GM12872 (cell line): ENCODE measurements around the gene PHACTR1.

Experiments used
- TF ChIP-seq, protein P1 (sequence below): IDR thresholded peaks from 3 replicates; pipeline ENCODE4 v1.5.1; 2011; ENCODE audit warnings: low read depth, mild to moderate bottlenecking, low read length, moderate library complexity; ENCODE audit not compliant: insufficient read depth

PHACTR1 gene

GRCh38 chr6:12785301-12785700, 68.7 kb downstream of the PHACTR1 start:
- TF ChIP-seq, protein P1, sequence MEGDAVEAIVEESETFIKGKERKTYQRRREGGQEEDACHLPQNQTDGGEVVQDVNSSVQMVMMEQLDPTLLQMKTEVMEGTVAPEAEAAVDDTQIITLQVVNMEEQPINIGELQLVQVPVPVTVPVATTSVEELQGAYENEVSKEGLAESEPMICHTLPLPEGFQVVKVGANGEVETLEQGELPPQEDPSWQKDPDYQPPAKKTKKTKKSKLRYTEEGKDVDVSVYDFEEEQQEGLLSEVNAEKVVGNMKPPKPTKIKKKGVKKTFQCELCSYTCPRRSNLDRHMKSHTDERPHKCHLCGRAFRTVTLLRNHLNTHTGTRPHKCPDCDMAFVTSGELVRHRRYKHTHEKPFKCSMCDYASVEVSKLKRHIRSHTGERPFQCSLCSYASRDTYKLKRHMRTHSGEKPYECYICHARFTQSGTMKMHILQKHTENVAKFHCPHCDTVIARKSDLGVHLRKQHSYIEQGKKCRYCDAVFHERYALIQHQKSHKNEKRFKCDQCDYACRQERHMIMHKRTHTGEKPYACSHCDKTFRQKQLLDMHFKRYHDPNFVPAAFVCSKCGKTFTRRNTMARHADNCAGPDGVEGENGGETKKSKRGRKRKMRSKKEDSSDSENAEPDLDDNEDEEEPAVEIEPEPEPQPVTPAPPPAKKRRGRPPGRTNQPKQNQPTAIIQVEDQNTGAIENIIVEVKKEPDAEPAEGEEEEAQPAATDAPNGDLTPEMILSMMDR, result no peak

- TF ChIP-seq, protein P1, result no peak
Observed at GRCh38 chr6:12785921-12786320, 69.4 kb downstream of the PHACTR1 start.

- TF ChIP-seq, protein P1, result no peak
Observed at GRCh38 chr6:12791371-12791770, 74.8 kb downstream of the PHACTR1 start.

DNA sequence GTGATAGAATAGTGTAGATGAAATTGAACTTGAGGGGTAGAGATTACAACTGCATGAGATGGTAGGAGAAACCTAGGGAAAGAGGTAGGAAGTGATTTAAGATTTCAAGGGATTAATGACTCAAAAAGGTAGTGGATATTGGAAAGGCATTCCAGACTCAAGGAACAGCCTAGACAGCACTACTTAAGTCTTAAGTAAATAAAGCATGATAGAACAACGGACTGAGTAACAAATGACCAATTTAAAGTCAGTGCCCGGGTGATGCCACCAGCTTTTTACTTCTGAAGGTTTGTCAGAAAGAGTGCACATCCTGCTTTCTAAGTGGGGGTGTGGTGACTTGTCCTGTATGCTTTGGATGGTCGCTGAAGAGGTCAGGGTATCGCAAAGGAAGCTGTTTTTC, 81.8 kb downstream of the PHACTR1 start:
- TF ChIP-seq, protein P1, result no peak

DNA sequence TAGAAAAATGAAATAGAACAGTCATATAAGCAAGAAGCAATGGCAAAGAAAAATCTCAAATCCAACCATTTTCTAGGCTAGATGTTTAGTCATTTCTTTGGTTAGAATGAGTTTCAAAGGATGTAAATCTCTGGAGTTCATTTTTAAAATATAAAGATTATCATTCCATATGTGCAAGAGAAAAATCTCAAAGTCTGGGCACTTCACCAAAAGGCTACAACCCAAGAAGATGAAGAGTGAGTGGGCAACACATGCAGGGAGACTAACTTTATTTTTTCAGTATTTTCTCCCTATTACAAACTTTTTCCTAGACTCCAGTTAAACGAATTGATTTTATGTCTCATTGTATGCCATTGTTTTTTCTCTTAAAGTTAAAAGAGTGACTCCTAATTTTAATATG, 83.6 kb downstream of the PHACTR1 start:
- TF ChIP-seq, protein P1, result no peak

DNA sequence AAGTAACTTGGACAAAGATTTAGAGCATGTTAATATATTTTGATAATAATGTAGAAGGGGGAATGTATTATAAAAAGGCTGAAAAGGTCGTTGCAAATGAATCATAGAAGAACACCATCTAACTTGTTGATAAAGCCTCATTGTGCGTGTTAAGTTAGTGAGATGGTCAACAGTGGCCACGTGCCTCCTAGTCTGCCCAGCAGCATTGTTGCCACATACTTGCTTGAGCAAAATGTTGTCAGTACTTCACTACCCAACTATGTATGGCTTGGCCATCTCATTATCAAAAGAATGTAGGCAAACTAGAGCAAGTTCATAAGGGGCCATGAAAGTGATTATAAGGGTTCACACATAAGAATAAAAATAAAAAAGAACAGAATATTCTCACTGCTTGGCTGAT, 84.6 kb downstream of the PHACTR1 start:
- TF ChIP-seq, protein P1, result no peak

GRCh38 chr6:12802440-12802839, 85.9 kb downstream of the PHACTR1 start:
- TF ChIP-seq, protein P1, result no peak

- TF ChIP-seq, protein P1, result no peak
Observed at GRCh38 chr6:12803486-12803885, 86.9 kb downstream of the PHACTR1 start.
